CD4-positive, alpha-beta T cell treated with Interleukin-10 for 1 hour (primary cell): ENCODE results near the gene ACSL6.
A peak's percentile ranks its signal among the peaks of the same experiment; 100 is the strongest.

Experiments used
- DNase-seq: peaks from one replicate; pipeline ENCODE4 v3.0.0-alpha.2; 2020

Gene ACSL6

DNA sequence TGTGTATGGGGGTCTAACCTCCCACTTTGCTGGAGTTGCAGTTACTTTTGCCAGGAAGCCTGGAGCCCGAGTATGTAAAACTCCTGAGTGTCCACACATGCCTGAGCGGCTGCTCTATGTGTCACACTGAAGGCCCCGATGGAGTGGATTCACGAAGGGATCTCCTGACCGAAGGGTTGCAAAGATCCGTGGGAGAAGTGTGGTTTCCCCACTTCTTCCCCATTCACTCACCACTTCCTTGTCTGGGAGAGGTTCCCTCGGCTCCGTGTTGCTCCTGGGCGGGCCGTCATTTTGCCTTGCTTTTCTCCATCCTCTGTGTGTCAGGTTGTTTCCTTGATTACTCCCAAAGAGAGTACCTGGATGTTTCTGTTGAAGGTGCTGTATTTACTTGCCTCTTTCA is 32.7 kb upstream of the ACSL6 start:
- no peak for DNase-seq

DNA sequence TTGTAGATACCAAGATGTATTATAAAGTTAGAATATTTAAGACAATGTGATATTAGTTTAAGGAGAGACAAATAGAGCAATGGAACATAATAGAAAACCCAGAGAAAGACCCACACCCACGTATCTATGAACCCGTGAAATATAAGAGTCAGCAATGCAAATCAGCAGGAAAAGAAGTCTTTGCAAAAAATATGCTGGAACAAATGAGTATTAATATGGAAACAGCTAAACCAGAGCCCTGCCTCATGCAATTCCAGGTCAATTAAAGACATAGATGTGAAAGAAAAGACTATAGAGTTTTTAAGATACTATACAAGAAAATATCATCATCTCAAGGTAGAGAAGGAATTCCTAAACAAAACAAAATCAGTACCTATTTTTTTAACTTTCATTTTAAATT is 25.9 kb upstream of the ACSL6 start:
- no peak for DNase-seq

DNA sequence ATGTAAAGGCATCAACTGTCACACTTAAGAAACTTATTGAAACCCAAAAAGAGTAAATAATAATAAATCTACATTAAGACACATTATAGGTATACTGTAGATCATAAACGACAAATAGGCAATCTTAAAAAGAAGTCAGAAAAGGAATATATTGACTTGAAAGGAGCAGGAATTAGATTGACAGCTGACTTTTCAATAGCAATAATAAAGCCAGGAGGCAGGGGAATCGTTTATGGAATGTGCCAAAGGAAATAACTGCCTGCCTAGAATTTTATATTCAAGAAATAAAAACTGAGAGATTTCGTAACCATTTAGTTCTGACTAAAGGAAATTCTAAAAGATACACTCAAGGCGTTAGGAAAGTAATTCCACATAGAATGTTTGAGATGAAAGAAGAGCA is 21.7 kb upstream of the ACSL6 start:
- no peak for DNase-seq

DNA sequence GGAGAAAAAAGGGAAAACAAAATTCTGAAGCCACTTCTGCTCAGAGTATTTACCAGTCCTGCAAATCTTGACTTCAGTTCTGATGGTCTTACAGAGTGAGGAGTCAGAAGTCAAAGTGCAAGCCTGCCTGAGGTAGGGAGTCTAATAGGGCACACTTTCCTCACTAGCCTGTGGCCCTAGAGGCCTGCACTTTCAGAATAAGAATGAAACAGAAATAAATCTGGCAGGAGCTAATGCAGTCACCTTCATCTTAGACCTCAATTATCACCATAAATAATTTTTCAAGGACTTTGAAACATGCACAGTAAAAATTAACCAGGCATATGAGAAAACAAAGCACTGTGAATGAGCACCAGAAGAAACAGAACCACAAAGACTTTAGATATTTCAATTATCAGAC is 20.7 kb upstream of the ACSL6 start:
- DNase-seq, result no peak

DNA sequence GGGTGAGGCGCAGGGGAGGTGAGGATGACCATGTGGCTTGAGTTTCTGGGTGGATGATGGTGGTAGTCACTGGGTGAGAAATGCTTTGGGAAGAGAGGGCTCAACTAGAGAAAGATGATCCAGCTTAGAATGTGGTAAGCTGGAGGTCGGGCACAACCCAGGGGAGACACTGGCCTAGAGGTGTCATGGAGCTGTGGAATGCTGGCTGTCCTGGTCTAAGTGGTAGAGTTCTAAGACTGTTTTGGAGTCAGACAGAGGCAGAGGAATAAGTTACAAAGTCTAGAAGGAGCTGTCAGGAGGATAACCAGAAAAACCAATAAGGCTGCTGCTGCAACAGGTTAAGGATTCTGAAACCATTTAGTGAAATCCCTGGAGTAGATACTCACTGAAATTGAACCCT is 19.2 kb upstream of the ACSL6 start:
- no peak for DNase-seq

DNA sequence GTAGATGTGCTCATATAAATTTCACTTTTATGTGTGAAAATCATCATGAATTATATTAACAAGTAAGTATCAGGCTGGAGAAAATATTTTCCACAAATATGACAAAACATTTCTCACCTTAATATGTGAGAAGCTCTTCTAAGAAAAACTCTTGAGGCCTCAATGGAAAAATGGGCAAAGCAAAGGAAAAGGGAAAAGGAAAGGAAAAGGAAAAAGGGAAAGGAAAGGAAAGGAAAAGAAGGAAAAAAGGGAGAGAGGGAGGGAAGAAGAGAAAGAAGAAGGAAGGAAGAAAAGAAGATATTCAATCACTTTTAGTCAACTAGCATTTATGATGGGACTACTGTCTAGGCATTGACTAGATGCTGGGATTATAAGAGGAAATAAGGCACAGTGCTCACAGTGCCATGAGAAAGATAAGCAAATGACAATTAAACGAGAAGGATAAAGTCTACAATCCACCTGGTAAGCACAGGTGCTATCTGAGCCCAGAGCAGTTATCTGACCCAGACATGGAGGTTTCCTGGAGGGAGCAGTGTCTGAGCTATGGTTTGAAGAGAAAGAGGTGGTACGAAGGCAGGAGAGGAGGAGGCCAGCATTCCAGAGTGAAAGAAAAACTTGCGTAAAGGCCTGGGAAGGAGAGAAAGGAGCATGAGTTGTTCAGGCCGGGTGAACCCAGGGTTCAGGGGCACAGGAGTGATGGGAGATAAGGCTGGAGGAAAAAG is 18.3 kb upstream of the ACSL6 start:
- no peak for DNase-seq

DNA sequence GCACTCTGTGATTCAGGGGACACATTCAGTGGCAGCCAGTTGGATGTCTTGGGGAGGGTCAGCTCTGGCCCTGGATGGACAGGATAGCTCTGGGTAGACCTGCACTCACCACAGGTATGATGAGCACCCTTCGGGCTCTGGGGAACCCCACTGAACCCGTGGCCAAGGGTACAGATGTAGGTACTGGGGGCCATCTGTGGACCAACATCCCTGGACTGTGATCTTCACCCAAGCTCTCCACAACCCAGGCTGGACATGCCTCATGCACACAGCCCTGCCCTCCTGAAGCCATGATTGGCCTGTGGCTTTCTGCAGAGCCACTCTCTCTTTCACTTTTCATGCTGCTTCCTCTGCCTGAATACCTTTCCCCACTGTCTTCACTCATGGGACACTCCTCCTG is 15.6 kb upstream of the ACSL6 start:
- DNase-seq, result peak; percentile 15

DNA sequence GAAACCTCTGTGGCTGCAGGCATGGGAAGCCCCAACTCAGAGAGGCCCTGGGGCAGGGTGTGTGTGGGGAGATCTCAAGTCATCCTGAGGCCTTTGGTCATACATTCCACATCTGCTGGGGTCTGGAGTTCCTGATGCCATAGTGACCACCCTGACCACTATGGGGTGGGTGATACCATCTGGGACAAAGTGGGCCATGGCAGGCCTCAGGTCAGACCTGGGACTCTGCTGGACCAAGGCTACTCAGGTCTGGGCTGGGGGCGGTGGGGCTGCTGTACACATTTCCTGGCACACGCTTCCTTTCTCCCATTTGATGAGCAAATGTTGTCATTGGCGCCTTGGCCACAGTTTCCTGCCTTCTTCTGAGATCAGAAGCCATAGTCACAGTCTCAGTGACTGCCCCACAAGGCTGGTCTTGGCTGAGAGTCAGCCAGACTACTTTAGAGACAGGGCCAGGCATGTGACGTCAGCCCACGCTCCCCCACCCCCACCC is 15.1 kb upstream of the ACSL6 start:
- peak; percentile 74 for DNase-seq

DNA sequence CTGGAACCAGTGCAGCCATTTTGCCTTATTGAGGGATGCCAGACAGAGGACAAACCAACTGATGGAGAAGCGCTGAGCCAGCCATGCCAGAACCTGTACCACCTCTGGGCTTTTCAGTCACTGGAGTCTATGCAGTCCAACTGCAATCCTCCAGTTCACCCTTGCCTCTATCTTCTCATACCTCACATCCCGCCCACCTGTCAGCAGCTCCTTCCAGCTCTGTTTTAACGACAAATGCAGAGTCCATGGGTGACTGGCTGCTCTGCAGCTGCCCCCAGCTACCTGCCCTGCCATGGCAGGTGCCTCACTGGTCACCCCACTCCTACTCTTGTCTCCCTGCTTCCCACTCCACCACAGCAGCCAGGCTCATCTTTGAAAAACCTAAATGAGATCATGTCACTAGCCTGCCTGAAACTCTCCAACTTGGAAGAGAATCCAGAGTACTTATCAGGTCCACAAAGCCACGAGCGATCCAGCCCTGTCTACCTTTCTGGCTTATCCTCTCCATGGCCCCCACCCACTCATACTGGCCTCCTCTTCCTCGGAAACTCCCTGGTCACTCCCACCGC is 14.0 kb upstream of the ACSL6 start:
- DNase-seq, result no peak

DNA sequence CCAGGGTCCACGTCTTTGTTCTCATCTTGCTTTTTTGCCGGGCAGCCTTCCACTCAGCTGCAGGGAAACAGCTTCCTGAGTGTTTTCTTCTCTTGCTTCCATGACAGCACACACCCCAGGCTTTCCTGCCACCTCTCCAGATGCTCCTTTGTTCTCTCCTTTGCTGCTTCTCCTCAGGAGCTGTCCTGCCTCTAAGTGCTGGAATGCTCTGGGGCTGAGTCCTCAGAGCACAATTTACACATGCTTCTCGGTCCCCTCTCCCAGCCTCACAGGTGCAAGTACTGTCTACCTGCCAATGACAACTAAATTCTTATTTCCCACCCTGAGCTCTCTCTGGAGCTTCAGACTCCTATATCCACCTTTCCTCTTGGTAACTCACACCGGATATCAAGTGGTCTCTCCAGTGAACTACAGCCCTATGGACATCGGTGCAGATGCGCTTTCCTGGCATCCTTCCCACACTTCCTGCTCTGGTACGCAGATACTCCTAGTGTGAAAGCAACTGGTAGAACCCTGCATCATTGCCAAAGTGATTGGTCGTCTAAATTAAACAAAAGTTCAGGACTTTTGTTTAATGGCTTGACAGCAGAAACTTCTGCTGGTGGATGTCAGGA is 13.4 kb upstream of the ACSL6 start:
- DNase-seq, result no peak

DNA sequence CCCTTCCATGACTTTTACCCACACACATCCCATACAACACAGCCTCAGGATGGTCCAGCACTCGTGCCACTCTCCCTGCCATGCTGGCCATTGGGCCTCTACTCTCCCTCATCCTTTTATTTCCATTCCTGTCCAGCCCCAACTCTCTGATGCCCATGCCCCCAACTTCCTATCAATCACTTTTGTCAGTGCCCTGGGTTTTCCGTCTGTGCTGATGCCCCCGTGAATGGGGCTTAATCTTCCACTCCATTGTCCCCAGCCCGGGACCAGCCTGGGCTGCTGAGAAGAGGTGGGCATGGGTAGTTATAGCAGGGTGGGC is 12.6 kb upstream of the ACSL6 start:
- no peak for DNase-seq

DNA sequence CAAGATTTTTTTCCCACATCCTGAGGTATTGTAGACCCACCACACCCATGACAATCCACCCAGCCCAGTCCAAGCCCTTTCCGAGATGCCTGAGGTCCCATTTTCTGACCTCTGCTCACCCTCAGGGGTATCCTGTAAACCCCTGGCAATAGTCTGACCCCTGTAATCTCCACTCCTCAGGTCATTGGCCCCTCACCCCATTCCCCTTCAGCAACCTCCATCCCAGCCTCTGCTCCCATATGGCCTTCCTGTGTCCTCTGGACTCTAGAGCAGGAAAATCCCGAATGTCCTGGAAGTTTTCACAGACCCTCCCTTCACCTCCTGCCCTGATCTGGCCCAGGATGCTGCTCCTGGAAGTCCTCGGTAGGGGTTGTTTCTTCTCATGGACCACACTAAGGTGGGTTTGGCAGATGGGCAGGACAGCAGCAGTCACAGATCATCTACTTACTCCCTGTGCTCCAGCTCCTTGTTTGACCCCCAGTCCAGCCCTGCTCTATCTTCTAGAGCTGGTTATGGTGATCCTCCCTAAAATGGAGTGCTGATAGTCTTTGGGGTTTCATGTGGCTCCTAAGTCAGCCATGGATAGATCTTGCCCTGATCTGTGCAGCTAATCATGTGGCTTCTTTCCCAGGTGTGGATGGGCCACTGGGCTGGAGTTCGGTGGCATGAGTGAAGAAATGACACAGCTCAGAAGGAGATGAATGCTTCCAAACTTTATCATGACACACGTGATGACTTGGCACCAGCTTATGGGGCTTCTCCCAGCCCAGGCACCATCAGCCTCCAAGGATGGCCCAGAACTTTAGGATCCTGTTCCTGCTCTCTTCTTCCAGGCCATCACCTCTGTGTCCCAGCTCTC is 12.0 kb upstream of the ACSL6 start:
- no peak for DNase-seq

DNA sequence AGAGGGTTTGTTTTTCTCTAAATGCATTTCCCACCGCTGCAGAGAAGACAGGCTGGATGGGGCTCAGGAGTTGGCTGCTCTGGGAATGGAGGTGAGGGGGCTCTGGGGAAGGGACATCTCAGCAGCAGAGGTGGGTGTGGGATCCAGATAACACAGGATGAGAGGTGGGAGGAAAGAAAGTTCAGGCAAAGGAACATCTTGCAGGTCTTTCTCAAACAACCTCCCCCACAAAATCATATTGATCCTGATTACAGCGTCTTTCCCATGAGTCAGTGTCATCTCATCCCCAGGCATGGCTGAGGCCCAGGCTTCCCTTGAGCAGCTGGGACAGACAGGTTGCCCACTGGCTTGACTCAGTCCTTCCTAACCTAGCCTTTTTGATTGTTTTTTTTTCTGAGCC is 11.3 kb upstream of the ACSL6 start:
- DNase-seq, result no peak

DNA sequence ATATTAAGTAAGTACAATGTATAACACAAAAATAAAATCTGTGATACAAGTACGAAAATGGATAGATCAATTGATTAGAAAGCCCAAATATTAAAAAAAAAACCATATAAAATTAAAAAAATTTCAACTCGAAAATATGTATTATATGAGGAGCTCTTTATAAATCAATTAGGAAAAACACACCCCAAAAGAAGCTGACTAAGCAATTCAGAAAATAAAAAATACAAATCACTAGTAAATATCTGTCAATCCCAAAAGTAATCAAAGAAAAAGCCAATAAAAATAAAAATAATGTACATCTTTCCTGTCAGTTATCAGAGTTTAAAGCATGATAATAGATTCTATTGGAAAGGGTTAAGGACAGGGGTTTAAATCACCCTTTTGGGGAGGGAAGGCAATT is 10.2 kb upstream of the ACSL6 start:
- DNase-seq, result no peak

DNA sequence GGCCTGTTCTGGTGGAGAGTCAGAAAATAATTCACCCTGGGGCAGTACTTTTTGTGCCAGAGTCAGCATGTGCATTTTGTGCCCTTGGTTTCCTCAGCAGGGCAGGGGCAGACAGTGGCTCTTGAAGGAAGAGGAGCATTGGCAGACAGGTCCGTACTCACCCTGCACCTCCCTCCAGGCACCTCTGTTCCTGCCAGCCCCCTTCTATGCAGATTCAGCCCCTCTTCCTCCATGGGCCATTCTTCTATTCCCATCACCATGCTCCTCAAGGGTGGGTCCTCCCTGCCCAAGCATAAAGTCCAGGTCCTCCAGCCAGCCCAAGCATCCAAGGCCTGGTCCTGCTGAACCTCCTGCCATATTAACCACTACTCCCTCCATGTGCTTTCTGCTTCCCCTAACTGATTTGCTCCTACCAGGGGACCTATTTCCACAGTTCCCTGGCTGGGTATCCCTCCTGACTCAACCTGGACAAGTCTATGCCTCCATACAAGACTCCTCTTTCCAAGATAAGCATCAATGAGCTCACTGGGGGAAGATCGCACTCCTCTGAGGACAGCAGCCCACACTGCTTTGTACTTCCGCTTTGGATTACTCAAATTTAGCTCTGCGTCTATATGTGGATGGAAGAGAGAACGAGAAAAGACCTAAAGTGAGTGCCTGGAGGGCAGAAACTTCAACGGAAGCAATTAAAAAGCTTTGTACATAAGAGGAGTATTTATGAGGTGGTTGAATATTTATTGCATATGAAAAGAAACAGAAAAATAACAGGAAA is 9.3 kb upstream of the ACSL6 start:
- DNase-seq, result no peak

DNA sequence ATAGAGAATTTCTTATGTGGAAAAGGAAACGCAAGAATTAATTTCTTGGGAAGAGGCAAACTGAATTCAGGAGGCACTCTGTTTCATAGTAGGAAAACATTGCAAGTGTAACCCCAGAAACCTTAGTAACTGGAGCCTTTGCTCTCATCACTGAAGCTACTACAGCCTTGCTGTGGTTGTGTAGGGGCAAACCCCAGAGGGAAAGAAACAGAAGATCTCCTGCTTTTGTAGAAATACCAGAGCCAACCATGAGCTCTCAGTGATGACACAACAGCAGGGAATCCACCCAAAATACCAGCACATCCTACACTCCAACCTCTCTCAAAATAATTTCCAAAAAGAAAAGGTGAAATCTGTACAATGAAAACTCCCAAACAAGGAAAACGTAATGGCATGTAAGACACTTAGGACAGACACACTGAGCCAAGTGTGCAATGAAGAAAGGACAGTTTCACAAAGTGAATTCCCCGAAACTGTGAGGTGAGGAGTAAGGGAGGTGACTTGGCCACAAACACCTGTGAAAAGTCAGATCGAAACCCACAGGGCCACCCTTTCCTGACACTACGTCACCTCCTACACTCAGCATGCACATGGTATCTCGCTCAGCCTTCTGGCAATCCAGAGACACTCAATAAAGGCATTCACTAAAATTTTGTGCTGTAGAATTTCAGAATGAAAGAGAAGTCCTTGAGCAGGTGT is 8.5 kb upstream of the ACSL6 start:
- DNase-seq, result peak; percentile 85

DNA sequence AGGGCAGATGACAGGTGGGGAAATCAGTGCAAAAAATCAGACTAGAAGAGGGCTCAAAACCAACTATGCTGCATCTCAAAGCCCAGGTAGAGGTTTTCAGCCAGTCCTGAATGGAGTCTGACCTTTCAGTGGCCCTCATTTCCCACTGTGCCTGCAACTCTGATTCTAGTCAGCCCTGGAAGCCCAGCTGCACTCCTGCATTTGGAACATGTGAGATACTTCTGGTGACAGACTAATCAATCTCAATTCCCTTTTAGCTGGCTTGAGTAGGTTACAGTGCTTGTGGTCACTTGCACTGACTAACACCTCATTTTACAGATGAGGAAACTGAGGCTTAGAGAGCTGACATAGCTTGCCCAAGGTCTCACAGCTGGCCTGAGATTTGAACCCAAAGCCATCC is 7.9 kb upstream of the ACSL6 start:
- no peak for DNase-seq

DNA sequence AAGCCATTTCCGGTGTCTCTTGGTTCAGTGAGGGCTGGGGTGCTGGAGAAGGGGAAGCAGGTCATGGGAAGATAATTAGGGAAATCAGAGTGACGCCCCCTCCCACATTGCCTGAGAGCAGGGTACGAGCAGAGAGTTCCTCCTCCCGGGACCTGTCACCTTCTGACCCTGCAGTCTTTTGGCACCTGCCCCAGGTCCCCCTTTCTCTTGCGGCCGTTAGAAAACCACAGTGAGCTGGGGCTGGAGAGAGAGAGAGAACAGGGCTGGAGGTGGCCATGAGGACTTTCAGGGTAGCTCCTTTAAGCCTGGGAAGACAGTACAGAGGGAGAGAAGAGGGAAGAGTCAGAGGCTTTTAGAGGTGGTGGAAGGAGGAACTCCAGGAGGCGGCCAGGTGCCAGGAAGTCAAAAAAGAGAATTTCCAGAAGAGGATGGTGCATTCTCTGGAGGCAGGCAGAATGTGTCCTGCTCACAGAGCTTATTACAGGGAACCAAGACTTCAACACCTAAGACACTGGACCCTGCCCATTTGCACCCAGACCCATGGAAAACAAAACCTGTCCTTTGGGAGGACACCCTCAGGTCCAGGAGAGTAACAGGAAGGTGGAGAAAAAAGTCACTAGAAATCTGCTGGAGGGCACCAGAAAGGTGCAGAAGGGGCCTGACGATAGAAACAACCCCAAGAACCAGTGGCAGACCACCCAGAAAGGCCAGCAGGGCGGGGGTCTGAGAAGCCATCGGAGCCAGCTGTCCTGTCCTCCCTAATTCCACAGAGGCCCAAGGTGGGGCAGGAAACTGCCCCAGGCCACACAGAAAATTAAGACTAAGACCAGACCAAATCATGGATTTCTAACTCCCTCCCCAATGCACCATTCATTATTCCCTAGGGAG is 6.5 kb upstream of the ACSL6 start:
- no peak for DNase-seq

DNA sequence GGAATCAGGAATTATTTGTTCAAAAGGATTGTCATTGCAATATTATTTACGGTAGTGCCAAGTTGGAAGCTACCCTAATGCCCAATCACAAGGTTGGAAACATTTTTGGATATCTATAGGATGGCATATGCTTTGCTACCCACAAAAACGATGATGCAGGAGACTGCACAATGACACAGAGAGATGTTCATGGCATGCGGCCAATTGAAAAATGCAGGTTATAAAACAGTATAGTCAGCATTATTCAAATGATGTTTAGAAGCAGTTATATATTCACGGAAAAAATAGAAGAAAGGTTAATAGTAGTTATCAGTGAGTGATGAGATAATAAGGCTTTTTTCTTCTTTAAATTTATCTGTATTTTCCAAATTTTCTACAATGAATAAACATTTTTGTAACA is 5.9 kb upstream of the ACSL6 start:
- DNase-seq, result no peak

DNA sequence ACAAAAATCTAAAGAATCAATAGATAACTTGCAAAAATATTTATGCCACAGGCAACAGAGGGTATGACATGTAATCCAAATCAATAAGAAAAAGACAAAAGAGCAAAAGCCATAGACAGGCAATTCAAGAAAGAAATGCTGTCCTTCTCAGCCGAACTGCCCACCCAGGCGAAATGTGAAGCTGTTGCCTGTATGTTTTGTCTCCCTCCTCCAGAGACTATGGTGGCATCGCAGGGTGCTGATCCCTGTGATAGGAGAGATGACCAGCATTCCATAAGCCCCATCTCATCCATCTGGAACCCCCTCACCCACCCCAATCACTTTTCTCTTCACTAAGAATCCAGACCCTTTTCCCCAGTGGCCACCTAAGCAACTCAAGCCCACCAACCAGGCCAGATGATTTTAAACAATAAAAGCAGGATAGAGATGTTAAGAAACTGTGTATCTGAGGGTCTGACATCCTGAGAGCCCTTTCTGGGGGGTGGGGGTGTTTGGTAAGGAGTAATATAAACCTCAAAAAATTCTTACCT is 5.3 kb upstream of the ACSL6 start:
- no peak for DNase-seq

DNA sequence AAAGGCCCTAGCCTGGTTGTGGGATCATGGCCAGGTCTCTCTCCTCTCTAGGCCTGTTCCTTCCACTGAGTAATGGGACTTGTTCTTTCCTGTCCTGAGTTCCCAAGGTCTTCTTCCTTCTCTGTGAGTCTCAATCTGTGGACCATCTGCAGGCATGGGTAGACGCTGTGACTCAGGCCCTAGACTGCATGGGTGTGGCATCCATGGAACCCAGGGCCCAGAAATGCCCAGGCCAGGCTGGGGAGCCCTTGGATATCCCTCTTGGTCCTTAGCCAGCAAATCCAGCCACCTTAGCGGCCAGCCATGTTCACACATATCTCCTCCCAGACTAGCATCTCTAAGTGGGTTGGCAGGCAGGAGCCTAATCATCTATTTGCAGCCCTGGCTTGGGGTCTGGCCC is 2.3 kb upstream of the ACSL6 start:
- DNase-seq, result no peak
